Right cardiac atrium (tissue), 5 donors: ENCODE results near the gene PHF21B. TPM values are rescaled to one million over a fixed set of nuclear protein-coding genes. Genes with fewer than 3 reads are reported as not detected.
"Not testable (repeated sequence)": the region's sequence is repeated elsewhere in the genome, so short reads cannot be mapped to it uniquely, and the experiment has no call there.

Experiments used
- ATAC-seq, 2 donors: fragments of 200-7000 bp; cut with Tn5 transposase; one replicate each; pipeline versions ENCODE4 v1.8.0 to v1.9.1; 2020; ENCODE audit warnings: moderate library complexity in 2 of 2, mild to moderate bottlenecking in 1 of 2
- DNase-seq, 3 donors: peaks; one replicate each; pipeline ENCODE4 v3.0.0-alpha.2; 2020
- H3K27ac ChIP-seq: one replicate; pipeline ENCODE4 v1.5.1; 2013; ENCODE audit warnings: mild to moderate bottlenecking, low read length, control low read depth, moderate library complexity
- H3K27me3 ChIP-seq: one replicate; pipeline ENCODE4 v1.6.1; 2013; ENCODE audit not compliant: control insufficient read depth, insufficient read depth
- H3K4me1 ChIP-seq: one replicate; pipeline ENCODE4 v1.6.1; 2013; ENCODE audit warnings: low read length; ENCODE audit not compliant: control insufficient read depth, insufficient read depth
- H3K4me3 ChIP-seq: one replicate; pipeline ENCODE4 v1.5.1; 2013; ENCODE audit warnings: low read length, control low read depth
- H3K9me3 ChIP-seq: one replicate; pipeline ENCODE4 v1.6.1; 2013; ENCODE audit warnings: low read length; ENCODE audit not compliant: control insufficient read depth
- WGBS: extraction: QIAGEN DNeasy Blood & Tissue Kit; methylation state at CpG from one replicate; pipeline ENCODE4 v1.1.7; 2013; 5-methylcytosine and 5-hydroxymethylcytosine counted together
- intact Hi-C, 4 donors: fragments of 100-400 bp; cut with DNase I; formaldehyde crosslinking; loops; one replicate each; pipeline versions ENCODE4 v1.11.0 to v1.14.0; 2022 to 2023
- polyA plus RNA-seq: library from polyadenylated mRNA; stranded (reverse); fragments of 200-250 nt; gene quantifications from one replicate; pipeline ENCODE4 v1.2.3, GENCODE V29; 2013
- total RNA-seq, 4 donors: library from RNA; stranded (reverse); fragmentation: NEBNext Ultra II Directional; extraction: Animal tissue kit (Norgen Biotek cat#: 25700); gene quantifications; one replicate each; pipeline ENCODE4 v1.2.1, GENCODE V29; 2021
- donor health status: healthy with polysubstance abuse.
- donor health status: DM: no; HTN: yes; CAD: no.
- donor health status: DM: no; HTN: no; CAD: no.
- donor health status: DM: no; HTN: yes; CAD: no; lungs with severe emphysema.
- donor health status: DM: yes; HTN: yes; CAD: no.

Gene PHF21B
- total and polyA plus RNA-seq, 5 donors = 0.50 to 1.9 (median 1.3) TPM

DNA sequence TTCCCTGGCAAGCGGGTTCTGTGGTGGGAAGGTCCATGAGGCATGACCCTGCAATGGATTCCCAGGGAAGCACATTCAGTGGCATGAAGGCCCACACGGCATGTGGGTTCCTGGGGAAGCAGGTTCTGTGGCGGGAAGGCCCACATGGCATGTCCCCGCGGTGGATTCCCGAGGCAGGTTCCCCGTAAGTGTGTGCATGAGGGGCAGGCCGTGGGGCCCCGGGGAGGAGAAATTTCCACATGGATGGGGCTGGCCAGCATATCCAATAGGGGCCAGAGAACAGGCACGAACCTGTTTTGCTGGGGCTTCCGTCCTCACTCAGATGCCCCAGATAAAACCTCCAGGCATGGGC, 83.7 kb downstream of the PHF21B start:
- H3K9me3 ChIP-seq = no peaks in the 10 kb centered on the region
- intact Hi-C loops = no loop called here
- 94% methylated on average over 11 of the region's 11 CpGs for WGBS
- H3K27me3 ChIP-seq = no peaks in the 10 kb centered on the region
- no peaks in the 10 kb centered on the region for H3K4me1 ChIP-seq
- ATAC-seq (no peak), DNase-seq (peak in 1 of 3 donors; percentile 50)
- H3K27ac ChIP-seq = no peak overlapping the region
- H3K4me3 ChIP-seq = no peak overlapping the region

DNA sequence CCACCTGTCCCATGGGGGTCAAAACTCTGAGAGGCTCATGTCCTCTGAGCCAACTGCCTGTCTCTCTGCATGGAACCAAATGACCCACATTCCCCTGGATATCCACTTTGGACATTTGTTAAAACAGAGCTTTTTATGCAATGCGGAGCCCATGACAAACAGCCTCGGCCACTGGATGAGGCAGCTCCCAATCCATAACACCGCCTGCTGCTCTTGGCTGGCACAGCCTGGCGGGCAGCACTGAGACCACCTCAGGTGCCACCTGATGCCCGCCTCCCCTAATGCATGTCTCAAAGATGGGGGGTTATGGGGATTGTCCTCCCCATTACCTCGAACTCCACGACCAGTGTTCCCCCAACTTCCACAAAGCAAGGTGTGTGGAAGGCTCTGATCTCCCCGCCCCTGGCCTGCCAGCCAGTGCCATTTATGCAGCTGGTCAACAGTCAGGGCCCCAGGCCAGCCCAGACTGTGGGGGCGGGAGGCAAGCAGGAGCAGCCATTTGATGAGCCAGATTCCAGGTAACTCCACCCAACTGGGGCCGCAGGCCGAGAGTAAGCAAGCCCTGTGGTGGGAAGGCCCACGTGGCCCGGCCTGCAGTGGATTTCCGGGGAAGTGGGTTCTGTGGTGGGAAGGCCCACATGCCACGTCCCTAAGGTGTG, 84.2 kb downstream of the PHF21B start:
- Histone ChIP-seq H3K9me3 (no peaks in the 10 kb centered on the region), H3K27me3 (no peaks in the 10 kb centered on the region), H3K4me3 (no peak overlapping the region), H3K4me1 (no peaks in the 10 kb centered on the region), H3K27ac (no peak overlapping the region)
- intact Hi-C loops = no loop called here
- ATAC-seq (no peak), DNase-seq (no peak)
- 89% methylated on average over 15 of the region's 15 CpGs for WGBS

DNA sequence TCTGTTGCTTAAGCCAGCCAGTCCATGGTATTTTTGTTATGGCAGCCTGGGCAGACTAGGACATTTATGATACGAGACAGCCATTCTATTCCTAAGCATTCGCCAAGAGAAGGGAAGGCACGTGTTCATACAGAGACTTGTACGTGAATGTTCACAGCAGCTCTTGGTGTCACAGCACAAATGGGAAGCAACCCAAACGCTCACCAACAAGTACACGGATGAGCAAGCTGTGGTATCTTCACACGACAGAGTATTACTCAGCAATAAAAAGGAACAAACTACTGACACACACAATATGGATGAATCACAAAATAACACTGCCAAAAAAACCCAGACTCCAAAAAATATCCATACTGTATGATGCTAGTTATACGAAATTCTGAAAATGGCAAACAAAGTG, 85.1 kb downstream of the PHF21B start:
- Histone ChIP-seq H3K9me3 (no peaks in the 10 kb centered on the region), H3K4me3 (no peak overlapping the region), H3K27me3 (no peaks in the 10 kb centered on the region), H3K27ac (no peak overlapping the region), H3K4me1 (no peaks in the 10 kb centered on the region)
- DNase-seq = no peak
- WGBS = 85% methylated on average over 8 of the region's 8 CpGs
- intact Hi-C loops = no loop called here
- no peak for ATAC-seq

DNA sequence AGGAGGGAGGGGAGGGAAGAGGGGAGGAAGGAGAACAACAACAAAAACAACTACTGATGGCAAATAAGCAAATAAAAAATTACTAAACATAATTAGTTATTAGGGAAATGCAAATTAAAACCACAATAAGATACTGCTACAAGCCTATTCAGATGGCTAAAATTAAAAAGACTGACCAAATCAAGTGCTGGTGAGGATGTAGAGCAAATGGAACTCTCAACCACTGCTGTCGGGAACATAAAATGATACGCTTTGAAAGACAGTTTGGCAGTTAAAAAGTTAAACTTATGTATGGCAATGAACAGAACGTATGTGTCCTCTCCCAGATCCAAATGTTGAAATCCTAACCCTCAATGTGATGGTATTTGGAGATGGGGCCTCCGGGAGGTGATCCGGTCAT, 85.7 kb downstream of the PHF21B start:
- no peak overlapping the region for H3K4me3 ChIP-seq
- ATAC-seq (no peak), DNase-seq (no peak)
- H3K9me3 ChIP-seq = no peaks in the 10 kb centered on the region
- H3K4me1 ChIP-seq = no peaks in the 10 kb centered on the region
- intact Hi-C loops = no loop called here
- H3K27ac ChIP-seq = no peak overlapping the region
- WGBS = 73% methylated on average over 5 of the region's 5 CpGs
- H3K27me3 ChIP-seq = no peaks in the 10 kb centered on the region

DNA sequence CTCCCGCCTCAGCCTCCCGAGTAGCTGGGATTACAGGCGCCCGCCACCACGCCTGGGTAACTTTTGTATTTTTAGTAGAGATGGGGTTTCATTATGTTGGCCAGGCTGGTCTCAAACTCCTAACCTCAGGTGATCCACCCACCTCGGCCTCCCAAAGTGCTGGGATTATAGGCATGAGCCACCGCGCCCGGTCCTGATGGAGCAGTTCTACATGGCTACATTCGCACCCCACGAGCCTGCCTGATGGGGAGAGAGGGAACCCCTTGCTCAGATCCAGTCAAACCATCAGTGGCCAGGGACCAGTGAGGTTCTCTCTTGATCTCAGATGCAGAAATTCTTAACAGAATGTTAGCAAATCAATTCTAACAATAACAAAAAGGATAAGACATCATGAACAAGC, 88.0 kb downstream of the PHF21B start:
- H3K9me3 ChIP-seq, intact Hi-C loops, H3K27me3 ChIP-seq, DNase-seq, H3K4me1 ChIP-seq, H3K27ac ChIP-seq, ATAC-seq, H3K4me3 ChIP-seq: not testable (repeated sequence)
- WGBS = 81% methylated on average over 9 of the region's 11 CpGs

DNA sequence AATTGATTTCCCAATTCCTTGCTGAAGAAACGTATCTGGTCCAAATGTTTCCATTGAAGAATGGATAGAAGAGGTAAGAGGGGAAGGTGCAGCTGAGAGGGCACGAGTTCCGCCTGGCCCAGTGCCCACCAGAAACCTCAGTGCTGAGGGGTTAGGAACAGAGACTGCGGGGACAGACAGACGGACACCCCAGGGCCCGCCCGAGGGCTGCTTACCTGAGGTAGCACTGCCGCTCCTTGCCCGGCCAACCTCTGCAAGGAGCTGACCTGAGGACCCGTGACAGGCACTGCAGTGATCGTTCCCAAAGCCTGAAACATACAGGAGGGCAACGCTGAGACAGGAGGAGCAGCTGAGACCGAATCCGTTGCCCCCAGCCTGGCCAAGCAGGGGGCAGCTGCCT, 89.6 kb downstream of the PHF21B start:
- ATAC-seq (no peak), DNase-seq (no peak)
- Histone ChIP-seq H3K27me3 (no peaks in the 10 kb centered on the region), H3K4me3 (no peak overlapping the region), H3K4me1 (no peaks in the 10 kb centered on the region), H3K27ac (no peak overlapping the region), H3K9me3 (no peaks in the 10 kb centered on the region)
- intact Hi-C loops = no loop called here
- 91% methylated on average over 14 of the region's 14 CpGs for WGBS

- DNase-seq (peak in 1 of 3 donors; percentile 20), ATAC-seq (no peak)
- Histone ChIP-seq H3K27me3 (no peaks in the 10 kb centered on the region), H3K4me3 (no peak overlapping the region), H3K9me3 (no peaks in the 10 kb centered on the region), H3K4me1 (no peaks in the 10 kb centered on the region), H3K27ac (no peak overlapping the region)
- intact Hi-C loops = no loop called here
- 79% methylated on average over 10 of the region's 10 CpGs for WGBS
These were observed 90.1 kb downstream of the PHF21B start for GRCh38 chr22:44919691-44920090.

DNA sequence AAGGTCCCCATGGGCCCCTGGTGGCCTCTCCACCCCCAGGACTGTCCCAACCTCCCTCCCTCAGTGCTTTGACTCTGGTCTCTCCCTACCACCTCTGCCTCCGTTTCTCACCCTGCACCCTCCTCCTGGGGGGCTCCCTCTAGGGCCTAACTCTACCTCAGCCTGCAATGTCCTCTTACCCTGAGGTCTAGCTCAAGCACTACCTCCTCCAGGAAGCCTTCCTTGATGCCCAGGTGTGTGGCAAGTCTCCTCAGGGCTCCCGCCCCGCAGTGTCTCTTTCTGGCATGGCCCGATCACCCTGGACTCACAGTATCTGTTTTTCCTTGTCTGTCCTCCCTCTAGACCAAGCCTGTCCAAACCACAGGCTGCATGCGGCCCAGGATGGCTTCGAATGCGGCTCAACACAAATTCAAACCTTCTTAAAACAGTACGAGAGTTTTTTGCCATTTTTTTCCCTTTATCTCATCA, 90.8 kb downstream of the PHF21B start:
- no peak overlapping the region for H3K27ac ChIP-seq
- DNase-seq (no peak), ATAC-seq (no peak)
- no peak overlapping the region for H3K4me3 ChIP-seq
- no peaks in the 10 kb centered on the region for H3K4me1 ChIP-seq
- no peaks in the 10 kb centered on the region for H3K27me3 ChIP-seq
- no peaks in the 10 kb centered on the region for H3K9me3 ChIP-seq
- intact Hi-C loops = no loop called here
- 93% methylated on average over 8 of the region's 8 CpGs for WGBS

GRCh38 chr22:44918166-44918924, 91.5 kb downstream of the PHF21B start:
- Histone ChIP-seq H3K27ac (no peak overlapping the region), H3K4me1 (no peaks in the 10 kb centered on the region), H3K27me3 (no peaks in the 10 kb centered on the region), H3K9me3 (no peaks in the 10 kb centered on the region), H3K4me3 (no peak overlapping the region)
- DNase-seq = peak in 1 of 3 donors; percentile 31
- no peak for ATAC-seq
- intact Hi-C loops = no loop called here
- 86% methylated on average over 18 of the region's 18 CpGs for WGBS

- Histone ChIP-seq H3K27me3 (no peaks in the 10 kb centered on the region), H3K27ac (no peak overlapping the region), H3K9me3 (no peaks in the 10 kb centered on the region), H3K4me1 (no peaks in the 10 kb centered on the region), H3K4me3 (no peak overlapping the region)
- intact Hi-C loops = no loop called here
- DNase-seq = peak in 1 of 3 donors; percentile 22
- WGBS = 91% methylated on average over 19 of the region's 19 CpGs
- no peak for ATAC-seq
These were observed 92.2 kb downstream of the PHF21B start for GRCh38 chr22:44917372-44918165.
